WI38 (cell line): ENCODE data around the gene WSB1.

ENCODE experiments used
- H3K4me3 ChIP-seq: 2 replicates; pipeline ENCODE4 v1.5.1; 2011; ENCODE audit warnings: low read depth, mild to moderate bottlenecking, control low read depth, low read length
- CTCF ChIP-seq: IDR thresholded peaks from 2 replicates; pipeline ENCODE4 v1.5.1; 2012; ENCODE audit warnings: low read depth, mild to moderate bottlenecking, control low read depth, low read length

Gene WSB1

DNA sequence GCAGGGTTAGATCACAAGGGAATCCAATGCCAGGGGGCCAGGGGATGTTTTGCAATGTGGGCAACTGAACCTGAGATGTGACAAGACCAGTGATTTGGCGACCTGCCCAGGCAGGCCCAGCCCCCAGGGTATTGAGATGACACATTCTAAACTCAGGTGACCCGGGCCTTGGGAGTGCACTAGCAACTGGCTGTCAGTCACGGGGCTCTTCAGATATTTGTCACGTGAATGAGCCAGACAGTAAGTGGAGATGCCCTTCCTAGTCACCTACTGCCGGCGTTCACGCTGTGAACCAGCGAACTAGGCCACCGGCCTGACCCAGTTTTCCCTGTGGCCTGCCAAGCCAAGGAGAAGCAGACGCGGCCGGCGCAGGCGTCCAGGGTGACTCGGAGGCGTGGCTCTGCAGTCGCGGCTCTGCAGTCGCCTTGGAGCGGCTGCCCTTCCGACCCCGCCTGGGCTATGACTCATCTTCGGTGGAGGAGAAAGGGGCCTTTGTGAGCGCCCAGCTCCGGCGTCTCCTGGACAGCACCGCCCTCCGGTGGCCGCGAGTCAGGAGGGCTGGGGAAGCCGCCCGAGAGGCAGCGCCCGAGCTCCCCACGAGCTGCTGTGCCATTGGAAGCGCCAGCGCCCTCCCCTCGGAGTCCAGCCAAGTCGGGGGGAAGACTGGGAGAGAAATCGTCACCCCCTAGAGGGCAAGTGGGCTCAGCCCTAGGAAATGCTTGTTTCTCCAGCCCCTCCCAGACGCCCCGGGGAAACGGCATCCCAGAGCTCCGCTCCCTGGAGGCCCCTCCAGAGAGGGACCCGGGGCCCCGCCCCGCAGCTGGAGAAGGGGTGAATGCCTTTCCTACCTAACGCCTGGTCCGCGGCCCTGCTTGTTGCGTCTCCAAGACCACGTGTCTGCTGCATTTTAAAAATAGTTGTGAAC lies 38.8 kb downstream of the WSB1 start:
- peak overlapping the region; percentile 58 for H3K4me3 ChIP-seq
- TF ChIP-seq CTCF, result peak; percentile 72

DNA sequence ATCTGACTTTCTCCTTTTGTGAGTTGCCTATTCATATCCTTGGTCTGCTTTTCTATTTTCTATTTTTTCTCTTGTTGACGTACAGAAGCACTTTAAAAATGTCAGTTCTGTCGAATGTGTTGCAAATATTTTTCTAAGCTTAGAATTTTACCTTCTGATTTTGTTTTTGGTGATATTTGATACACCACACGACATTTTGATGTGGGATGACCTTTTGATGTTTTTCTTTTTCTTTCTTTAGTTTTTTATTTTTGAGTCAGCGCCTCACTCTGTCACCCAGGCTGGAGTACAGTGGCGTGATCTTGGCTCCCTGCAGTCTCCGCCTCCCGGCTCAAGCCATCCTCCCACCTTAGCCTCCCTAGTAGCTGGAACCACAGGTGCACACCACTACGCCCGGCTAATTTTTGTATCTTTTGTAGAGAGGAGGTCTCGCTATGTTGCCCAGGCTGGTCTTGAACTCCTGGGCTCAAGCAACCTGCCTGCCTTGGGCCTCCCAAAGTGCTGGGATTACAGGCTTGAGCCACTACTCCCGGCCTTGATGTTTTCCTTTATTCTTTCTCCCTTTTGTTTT lies 39.6 kb downstream of the WSB1 start:
- peak overlapping the region; percentile 58 for H3K4me3 ChIP-seq
- no peak for TF ChIP-seq CTCF

DNA sequence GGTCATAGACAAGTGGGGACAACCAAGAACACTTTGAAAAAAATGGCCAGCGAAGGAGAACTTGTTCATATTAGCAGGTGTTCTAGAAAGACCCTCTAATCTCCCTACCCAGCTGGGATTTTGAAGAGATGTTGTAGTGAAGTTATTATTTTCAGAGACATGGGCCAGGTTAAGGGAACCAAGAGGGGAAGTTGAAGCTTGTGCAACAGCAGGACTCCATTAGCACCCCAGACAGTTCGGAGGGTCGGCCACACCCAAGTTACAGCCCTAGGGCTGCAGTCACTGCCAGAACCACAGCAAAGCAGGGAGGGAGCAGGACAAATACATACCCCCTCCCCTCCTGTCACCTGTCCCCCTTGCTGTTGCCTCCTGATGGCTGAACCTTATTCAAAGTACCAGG lies 42.3 kb downstream of the WSB1 start:
- H3K4me3 ChIP-seq, result no peak overlapping the region
- TF ChIP-seq CTCF, result no peak

- no peak for TF ChIP-seq CTCF
- no peak overlapping the region for H3K4me3 ChIP-seq
Observed at GRCh38 chr17:27338536-27338985, 44.6 kb downstream of the WSB1 start.

- no peak for TF ChIP-seq CTCF
- H3K4me3 ChIP-seq, result no peak overlapping the region
Observed at GRCh38 chr17:27339198-27339835, 45.4 kb downstream of the WSB1 start.

DNA sequence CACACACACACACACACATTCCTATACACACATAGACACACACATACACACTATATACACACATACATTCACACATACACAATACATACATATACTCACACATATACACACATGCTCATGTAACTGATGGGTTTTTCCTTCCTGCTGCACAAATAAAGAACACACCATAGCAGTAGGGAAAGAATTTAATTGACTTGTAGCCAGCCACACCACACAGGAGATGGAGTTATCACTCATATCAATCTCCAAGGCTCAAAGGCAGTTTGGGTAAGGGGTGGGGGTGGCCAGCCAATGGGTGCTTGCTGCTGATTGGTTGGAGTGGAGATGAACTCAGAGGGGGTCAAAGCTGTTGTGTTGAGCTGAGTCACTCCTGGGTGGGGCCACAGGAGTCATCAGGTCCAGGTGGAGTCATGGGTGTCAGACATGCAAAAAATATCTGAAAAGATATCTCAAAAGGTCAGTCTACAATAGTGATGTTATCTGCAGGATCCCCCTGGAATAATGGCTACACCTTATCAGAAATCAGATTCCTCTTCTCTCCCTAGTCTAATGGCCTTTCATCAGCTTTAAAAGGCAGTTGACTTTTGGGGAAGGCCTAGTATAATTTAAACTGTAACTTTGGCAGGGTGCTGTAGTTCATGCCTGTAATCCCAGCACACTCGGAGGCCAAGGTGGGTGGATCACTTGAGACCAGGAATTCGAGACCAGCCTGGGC lies 46.1 kb downstream of the WSB1 start:
- no peak for TF ChIP-seq CTCF

More for the DNA sequence above, 46.1 kb downstream of the WSB1 start:
- H3K4me3 ChIP-seq, result no peak overlapping the region
